Vagina (tissue), 2 donors: ENCODE data around the gene PAWR. TPM values are rescaled to one million over a fixed set of nuclear protein-coding genes. Genes with fewer than 3 reads are reported as not detected.

ENCODE experiments used
- DNase-seq, 2 donors: peaks; one replicate each; pipeline ENCODE4 v3.0.0-alpha.2; 2017; ENCODE audit errors: extremely low spot score in 2 of 2
- H3K27ac ChIP-seq: fragments of 200-600 bp; sonication (generic); one replicate; pipeline ENCODE4 v1.5.1; 2019
- H3K27me3 ChIP-seq: fragments of 200-600 bp; sonication (generic); one replicate; pipeline ENCODE4 v1.5.1; 2019
- H3K36me3 ChIP-seq, 2 donors: fragments of 200-600 bp; sonication (generic); one replicate each; pipeline ENCODE4 v1.5.1; 2017 to 2019
- H3K4me1 ChIP-seq: fragments of 200-600 bp; sonication (generic); one replicate; pipeline ENCODE4 v1.5.1; 2019
- H3K4me3 ChIP-seq, 2 donors: fragments of 200-600 bp; sonication (generic); 1 replicate in 1 of 2; 2 replicates in 1 of 2; pipeline ENCODE4 v1.5.1; 2016 to 2019
- H3K9me3 ChIP-seq: fragments of 200-600 bp; sonication (generic); one replicate; pipeline ENCODE4 v1.5.1; 2019
- POLR2A ChIP-seq, 2 donors: fragments of 450-650 bp; IDR thresholded peaks; one replicate each; pipeline ENCODE4 v1.6.1; 2017; ENCODE audit warnings: antibody characterized with exemption in 2 of 2, mild to moderate bottlenecking in 2 of 2, moderate library complexity in 2 of 2
- POLR2AphosphoS5 ChIP-seq, 2 donors: sonication (generic); formaldehyde crosslinking; IDR thresholded peaks; one replicate each; pipeline ENCODE4 v1.9.0; 2017; ENCODE audit warnings: antibody characterized with exemption in 2 of 2, mild to moderate bottlenecking in 2 of 2, low read depth in 1 of 2; ENCODE audit not compliant: insufficient read depth in 1 of 2
- intact Hi-C: fragments of 100-400 bp; cut with DNase I; formaldehyde crosslinking; loops from one replicate; pipeline ENCODE4 v1.15.1; 2023
- total RNA-seq: library from RNA; depleted of rRNA; stranded (reverse); fragments of >200 nt; gene quantifications from one replicate; pipeline ENCODE4 v1.2.3, GENCODE V29; 2016
- TF ChIP-seq, protein P1 (sequence below), 3 experiments: fragments of 450-650 bp in 2 of 3; fragments of 200-600 bp in 1 of 3; sonication (generic) in 1 of 3; IDR thresholded peaks; one replicate each; pipeline ENCODE4 v1.5.1; 2017 to 2019; ENCODE audit warnings: antibody characterized with exemption in 3 of 3, mild to moderate bottlenecking in 2 of 3, moderate library complexity in 2 of 3

Gene PAWR
- total RNA-seq, 1 donor from 2014 or later, result 103 TPM

DNA sequence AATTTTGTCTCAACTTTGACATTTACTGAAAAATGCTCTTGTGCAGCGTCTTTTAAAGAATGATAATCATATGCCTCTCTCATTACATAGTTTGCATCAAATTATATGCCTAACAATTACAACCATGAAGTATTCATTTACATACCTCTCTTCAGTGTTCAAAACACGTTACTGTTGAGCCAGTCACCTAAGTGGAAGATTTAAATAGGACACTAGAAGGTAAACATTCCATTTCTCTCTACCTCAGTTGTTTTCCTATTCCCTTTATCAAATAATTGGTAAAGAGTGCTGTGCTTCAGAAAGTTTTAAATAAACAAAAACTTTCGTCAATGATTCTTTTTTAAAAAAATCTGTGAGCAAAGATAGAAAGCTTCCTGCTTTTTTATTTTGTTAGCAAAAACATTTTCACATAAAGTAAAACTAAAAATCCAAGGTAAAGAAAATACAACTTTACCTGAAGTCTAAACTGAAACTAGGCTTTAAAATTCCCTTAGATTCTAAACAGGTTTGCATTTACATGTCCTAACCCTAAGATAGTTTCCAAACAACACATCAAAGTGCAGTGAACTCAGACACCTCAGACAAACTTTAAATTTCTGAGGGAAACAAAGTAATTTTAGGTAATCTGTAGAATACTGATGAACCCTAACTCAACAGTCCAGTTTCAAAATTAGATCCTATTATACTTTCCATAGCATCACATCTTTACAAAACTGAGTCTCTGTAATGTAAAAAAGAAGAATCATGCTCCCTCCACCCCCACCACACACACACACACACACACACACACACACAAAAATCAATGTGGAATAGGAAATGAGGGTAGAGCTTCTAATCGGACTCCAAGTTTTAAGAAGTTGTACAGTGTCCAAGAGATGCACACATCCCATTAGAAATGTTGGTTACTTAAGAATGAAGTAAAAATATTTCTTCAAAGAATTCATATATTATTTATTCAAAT, 46.2 kb downstream of the PAWR start:
- intact Hi-C loops, result no loop called here
- Histone ChIP-seq H3K4me3 (no peak overlapping the region), H3K9me3 (no peaks in the 10 kb centered on the region), H3K27me3 (no peaks in the 10 kb centered on the region), H3K4me1 (peaks cover 21% of the 10 kb centered on the region), H3K27ac (no peak overlapping the region), H3K36me3 (no peaks in the 10 kb centered on the region)
- TF ChIP-seq POLR2AphosphoS5 (IDR thresholded peaks at IDR 0.05; ENCODE audit: insufficient read depth in 1 of 2, low read depth in 1 of 2) (no peak), POLR2A (IDR thresholded peaks at IDR 0.05) (no peak)
- TF ChIP-seq, protein P1, sequence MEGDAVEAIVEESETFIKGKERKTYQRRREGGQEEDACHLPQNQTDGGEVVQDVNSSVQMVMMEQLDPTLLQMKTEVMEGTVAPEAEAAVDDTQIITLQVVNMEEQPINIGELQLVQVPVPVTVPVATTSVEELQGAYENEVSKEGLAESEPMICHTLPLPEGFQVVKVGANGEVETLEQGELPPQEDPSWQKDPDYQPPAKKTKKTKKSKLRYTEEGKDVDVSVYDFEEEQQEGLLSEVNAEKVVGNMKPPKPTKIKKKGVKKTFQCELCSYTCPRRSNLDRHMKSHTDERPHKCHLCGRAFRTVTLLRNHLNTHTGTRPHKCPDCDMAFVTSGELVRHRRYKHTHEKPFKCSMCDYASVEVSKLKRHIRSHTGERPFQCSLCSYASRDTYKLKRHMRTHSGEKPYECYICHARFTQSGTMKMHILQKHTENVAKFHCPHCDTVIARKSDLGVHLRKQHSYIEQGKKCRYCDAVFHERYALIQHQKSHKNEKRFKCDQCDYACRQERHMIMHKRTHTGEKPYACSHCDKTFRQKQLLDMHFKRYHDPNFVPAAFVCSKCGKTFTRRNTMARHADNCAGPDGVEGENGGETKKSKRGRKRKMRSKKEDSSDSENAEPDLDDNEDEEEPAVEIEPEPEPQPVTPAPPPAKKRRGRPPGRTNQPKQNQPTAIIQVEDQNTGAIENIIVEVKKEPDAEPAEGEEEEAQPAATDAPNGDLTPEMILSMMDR (IDR thresholded peaks at IDR 0.05), result no peak
- DNase-seq, result no peak

DNA sequence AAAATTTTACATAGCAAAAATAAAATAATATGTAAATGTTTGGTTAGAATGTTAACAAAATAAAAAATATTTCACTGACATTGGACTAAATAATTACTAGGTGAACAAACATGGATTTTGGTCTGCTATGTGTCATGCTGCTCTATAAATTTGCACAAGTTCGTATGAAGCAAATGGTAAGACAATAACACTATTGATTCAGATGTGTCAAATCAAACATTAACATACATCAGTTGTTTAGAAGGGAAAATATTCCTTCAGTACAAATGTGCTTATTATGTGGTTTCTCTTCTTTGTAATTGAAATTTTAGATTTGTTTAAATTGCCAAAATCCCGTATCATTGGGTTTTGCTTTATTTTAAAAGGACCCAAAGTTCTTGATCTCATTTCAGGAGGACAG, 46.9 kb downstream of the PAWR start:
- H3K27me3 ChIP-seq, result no peaks in the 10 kb centered on the region
- no peaks in the 10 kb centered on the region for H3K9me3 ChIP-seq
- H3K27ac ChIP-seq, result no peak overlapping the region
- no peak for DNase-seq
- TF ChIP-seq POLR2AphosphoS5 (IDR thresholded peaks at IDR 0.05; ENCODE audit: insufficient read depth in 1 of 2, low read depth in 1 of 2) (no peak), POLR2A (IDR thresholded peaks at IDR 0.05) (no peak)
- TF ChIP-seq, protein P1 (IDR thresholded peaks at IDR 0.05), result no peak
- H3K36me3 ChIP-seq, result no peaks in the 10 kb centered on the region
- intact Hi-C loops, result no loop called here
- H3K4me1 ChIP-seq, result peaks cover 21% of the 10 kb centered on the region
- no peak overlapping the region for H3K4me3 ChIP-seq

DNA sequence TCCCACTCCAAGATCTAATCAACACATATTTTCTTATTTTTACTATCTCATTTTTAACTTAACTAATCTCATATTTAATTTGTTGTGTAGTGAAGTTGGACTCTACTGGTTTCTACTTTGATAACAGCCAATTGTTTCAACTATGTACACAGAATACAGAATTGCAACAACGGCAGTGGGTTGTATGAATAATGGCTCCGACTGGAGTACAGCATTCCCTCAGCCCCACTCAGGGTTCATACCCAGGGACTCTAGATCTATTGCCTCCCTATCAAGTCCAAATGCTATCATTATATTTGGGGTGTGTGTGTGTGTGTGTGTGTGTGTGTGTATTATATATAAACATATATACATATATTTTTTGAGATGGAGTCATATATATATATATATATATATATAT, 52.3 kb downstream of the PAWR start:
- H3K27ac ChIP-seq, result no peak overlapping the region
- no peaks in the 10 kb centered on the region for H3K36me3 ChIP-seq
- no peaks in the 10 kb centered on the region for H3K9me3 ChIP-seq
- peaks cover 29% of the 10 kb centered on the region for H3K4me1 ChIP-seq
- H3K4me3 ChIP-seq, result no peak overlapping the region
- TF ChIP-seq, protein P1 (IDR thresholded peaks at IDR 0.05), result no peak
- TF ChIP-seq POLR2A (IDR thresholded peaks at IDR 0.05), result no peak
- intact Hi-C loops, result no loop called here
- DNase-seq, result no peak
- H3K27me3 ChIP-seq, result no peaks in the 10 kb centered on the region

DNA sequence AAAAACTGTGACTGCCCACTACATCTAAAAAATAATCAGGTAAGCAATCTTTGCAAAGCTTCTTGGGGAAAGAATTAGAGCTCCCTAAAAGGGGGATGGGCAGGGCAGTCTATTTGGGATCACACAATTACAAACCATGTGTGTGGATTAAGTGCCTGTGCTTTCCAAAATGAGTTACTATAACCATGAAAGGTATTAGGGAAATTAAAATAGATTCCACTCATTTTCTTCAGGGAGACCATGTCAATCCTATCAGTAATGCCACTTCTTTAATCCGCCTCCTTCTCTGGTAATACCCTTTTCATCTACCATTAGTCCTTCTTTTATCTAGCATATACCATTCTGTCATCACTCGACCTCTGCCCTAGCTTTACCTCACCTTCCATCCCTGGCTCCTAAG, 53.7 kb downstream of the PAWR start:
- DNase-seq, result no peak
- no peak overlapping the region for H3K27ac ChIP-seq
- intact Hi-C loops, result no loop called here
- TF ChIP-seq POLR2A (IDR thresholded peaks at IDR 0.05), result no peak
- TF ChIP-seq, protein P1 (IDR thresholded peaks at IDR 0.05), result no peak
- no peak for TF ChIP-seq POLR2AphosphoS5 (IDR thresholded peaks at IDR 0.05; ENCODE audit: insufficient read depth in 1 of 2, low read depth in 1 of 2)
- H3K4me3 ChIP-seq, result no peak overlapping the region
- no peaks in the 10 kb centered on the region for H3K27me3 ChIP-seq
- peaks cover 26% of the 10 kb centered on the region for H3K4me1 ChIP-seq
- H3K36me3 ChIP-seq, result no peaks in the 10 kb centered on the region
- H3K9me3 ChIP-seq, result no peaks in the 10 kb centered on the region

DNA sequence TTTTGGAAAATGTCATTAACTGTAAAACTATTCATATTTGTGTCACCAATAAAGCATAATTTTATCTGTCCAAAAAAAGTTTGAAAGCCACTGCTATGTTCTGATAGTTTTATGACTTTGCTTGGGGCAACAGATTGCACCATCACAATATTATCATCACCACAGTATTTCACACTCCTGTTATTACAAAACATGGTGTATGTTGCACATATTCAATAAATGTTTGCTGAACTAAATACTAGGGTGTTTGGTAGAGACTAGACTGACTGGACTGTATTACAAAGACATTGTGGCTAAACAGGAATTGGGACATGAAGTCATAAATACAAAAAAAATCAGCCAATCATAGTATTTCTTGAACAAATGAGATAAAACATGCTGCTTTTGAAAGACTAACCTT, 55.1 kb downstream of the PAWR start:
- no peak overlapping the region for H3K27ac ChIP-seq
- DNase-seq, result no peak
- no peaks in the 10 kb centered on the region for H3K9me3 ChIP-seq

More for the DNA sequence above, 55.1 kb downstream of the PAWR start:
- intact Hi-C loops, result no loop called here
- Histone ChIP-seq H3K4me3 (no peak overlapping the region), H3K4me1 (peaks cover 26% of the 10 kb centered on the region), H3K27me3 (no peaks in the 10 kb centered on the region), H3K36me3 (no peaks in the 10 kb centered on the region)
- TF ChIP-seq POLR2A (IDR thresholded peaks at IDR 0.05), result no peak
- TF ChIP-seq POLR2AphosphoS5 (IDR thresholded peaks at IDR 0.05; ENCODE audit: insufficient read depth in 1 of 2, low read depth in 1 of 2), result no peak
- TF ChIP-seq, protein P1 (IDR thresholded peaks at IDR 0.05), result no peak
